Esophagus squamous epithelium (tissue), 5 donors: ENCODE data around the gene LRRIQ1. TPM values are rescaled to one million over a fixed set of nuclear protein-coding genes. Genes with fewer than 3 reads are reported as not detected.
A peak's percentile ranks its signal among the peaks of the same experiment; 100 is the strongest.

Experiments used
- DNase-seq: peaks from one replicate; lab custom pipeline; 2025; lab: John Stamatoyannopoulos, UW
- H3K27ac ChIP-seq, 4 donors: fragments of 200-600 bp; sonication (generic); one replicate each; pipeline ENCODE4 v1.5.1; 2016 to 2019; ENCODE audit warnings: mild to moderate bottlenecking in 1 of 4
- H3K27me3 ChIP-seq, 4 donors: fragments of 200-600 bp; sonication (generic); 1 replicate in 3 of 4; 2 replicates in 1 of 4; pipeline versions ENCODE4 v1.5.1 to v1.6.0; 2017 to 2021; ENCODE audit warnings: antibody characterized with exemption in 1 of 4
- H3K36me3 ChIP-seq, 3 donors: fragments of 200-600 bp; sonication (generic); one replicate each; pipeline ENCODE4 v1.5.1; 2016 to 2019
- H3K4me1 ChIP-seq, 3 donors: fragments of 200-600 bp; sonication (generic); one replicate each; pipeline ENCODE4 v1.5.1; 2017 to 2019
- H3K4me3 ChIP-seq, 4 donors: fragments of 200-600 bp; sonication (generic); 1 replicate in 3 of 4; 2 replicates in 1 of 4; pipeline ENCODE4 v1.5.1; 2016 to 2019; ENCODE audit warnings: mild to moderate bottlenecking in 2 of 4, moderate library complexity in 1 of 4
- H3K9me3 ChIP-seq, 3 donors: fragments of 200-600 bp; sonication (generic); one replicate each; pipeline ENCODE4 v1.5.1; 2016 to 2019
- POLR2A ChIP-seq, 4 donors: fragments of 450-650 bp; IDR thresholded peaks; one replicate each; pipeline ENCODE4 v1.6.1; 2017; ENCODE audit warnings: antibody characterized with exemption in 4 of 4, mild to moderate bottlenecking in 4 of 4, moderate library complexity in 3 of 4
- WGBS, 2 donors: methylation state at CpG; one replicate each; pipeline ENCODE4 v1.1.5; 2018; 5-methylcytosine and 5-hydroxymethylcytosine counted together
- intact Hi-C: fragments of 100-400 bp; cut with DNase I; formaldehyde crosslinking; loops from one replicate; pipeline ENCODE4 v1.15.0; 2022
- total RNA-seq, 4 donors: library from RNA; depleted of rRNA; stranded (reverse); fragments of >200 nt; gene quantifications; one replicate each; pipeline ENCODE4 v1.1.0, GENCODE V29; 2016
- TF ChIP-seq, protein P1 (sequence below), 6 experiments: fragments of 450-650 bp in 4 of 6; fragments of 200-600 bp in 2 of 6; sonication (generic) in 2 of 6; IDR thresholded peaks; one replicate each; pipeline ENCODE4 v1.5.1; 2016 to 2019; ENCODE audit warnings: antibody characterized with exemption in 6 of 6, mild to moderate bottlenecking in 4 of 6, moderate library complexity in 4 of 6
- donor health status: DM: yes; HTN: yes; CAD: no.

LRRIQ1 gene
- total RNA-seq, 4 donors from 2014 or later = 0.09 TPM; not detected in 3

DNA sequence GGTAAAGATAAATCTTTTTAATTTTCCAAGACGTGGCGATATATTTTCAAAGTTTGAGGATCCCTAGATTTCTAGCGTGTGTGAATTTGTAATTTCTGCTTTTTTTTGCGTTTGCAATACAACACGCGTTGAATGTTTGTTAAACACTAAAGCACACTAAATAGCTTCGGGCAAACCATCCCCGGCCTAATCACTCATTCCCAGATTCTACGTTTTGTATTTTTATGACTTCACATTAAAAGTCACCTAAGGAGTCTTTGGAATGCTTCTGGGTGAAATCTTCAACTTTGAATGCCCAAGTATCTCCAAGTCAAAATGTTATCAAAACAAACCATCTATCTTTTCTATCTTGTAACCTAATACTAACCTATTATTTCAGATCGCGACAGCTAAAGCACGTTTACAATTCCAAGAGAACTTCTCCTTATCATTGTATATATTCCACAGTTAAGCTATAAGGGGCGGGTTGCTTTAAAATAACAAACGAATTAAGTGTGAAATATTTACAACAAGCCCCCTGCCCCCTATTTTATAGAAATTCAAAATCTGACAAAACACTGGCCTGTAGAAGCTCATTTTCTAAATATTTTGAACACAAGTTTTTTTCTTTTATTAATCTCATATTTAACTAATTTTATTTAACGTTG is 245.0 kb downstream of the LRRIQ1 start:
- H3K27ac ChIP-seq = no peak overlapping the region
- intact Hi-C loops = no loop called here
- no peak for DNase-seq
- peaks cover 0 to 10% (median 9%) of the 10 kb centered on the region in 3 donors for H3K9me3 ChIP-seq
- peaks cover 14 to 21% (median 20%) of the 10 kb centered on the region in 3 donors for H3K4me1 ChIP-seq
- 7 to 10% methylated on average over 15 of the region's 15 CpGs for WGBS, 2 donors
- TF ChIP-seq POLR2A (IDR thresholded peaks at IDR 0.05) = no peak
- TF ChIP-seq, protein P1, sequence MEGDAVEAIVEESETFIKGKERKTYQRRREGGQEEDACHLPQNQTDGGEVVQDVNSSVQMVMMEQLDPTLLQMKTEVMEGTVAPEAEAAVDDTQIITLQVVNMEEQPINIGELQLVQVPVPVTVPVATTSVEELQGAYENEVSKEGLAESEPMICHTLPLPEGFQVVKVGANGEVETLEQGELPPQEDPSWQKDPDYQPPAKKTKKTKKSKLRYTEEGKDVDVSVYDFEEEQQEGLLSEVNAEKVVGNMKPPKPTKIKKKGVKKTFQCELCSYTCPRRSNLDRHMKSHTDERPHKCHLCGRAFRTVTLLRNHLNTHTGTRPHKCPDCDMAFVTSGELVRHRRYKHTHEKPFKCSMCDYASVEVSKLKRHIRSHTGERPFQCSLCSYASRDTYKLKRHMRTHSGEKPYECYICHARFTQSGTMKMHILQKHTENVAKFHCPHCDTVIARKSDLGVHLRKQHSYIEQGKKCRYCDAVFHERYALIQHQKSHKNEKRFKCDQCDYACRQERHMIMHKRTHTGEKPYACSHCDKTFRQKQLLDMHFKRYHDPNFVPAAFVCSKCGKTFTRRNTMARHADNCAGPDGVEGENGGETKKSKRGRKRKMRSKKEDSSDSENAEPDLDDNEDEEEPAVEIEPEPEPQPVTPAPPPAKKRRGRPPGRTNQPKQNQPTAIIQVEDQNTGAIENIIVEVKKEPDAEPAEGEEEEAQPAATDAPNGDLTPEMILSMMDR (IDR thresholded peaks at IDR 0.05) = no peak
- H3K36me3 ChIP-seq = no peaks in the 10 kb centered on the region
- H3K27me3 ChIP-seq = peaks cover 15 to 98% (median 33%) of the 10 kb centered on the region in 4 donors
- H3K4me3 ChIP-seq = peak overlapping the region; percentile 10 to 58 (median 42)

DNA sequence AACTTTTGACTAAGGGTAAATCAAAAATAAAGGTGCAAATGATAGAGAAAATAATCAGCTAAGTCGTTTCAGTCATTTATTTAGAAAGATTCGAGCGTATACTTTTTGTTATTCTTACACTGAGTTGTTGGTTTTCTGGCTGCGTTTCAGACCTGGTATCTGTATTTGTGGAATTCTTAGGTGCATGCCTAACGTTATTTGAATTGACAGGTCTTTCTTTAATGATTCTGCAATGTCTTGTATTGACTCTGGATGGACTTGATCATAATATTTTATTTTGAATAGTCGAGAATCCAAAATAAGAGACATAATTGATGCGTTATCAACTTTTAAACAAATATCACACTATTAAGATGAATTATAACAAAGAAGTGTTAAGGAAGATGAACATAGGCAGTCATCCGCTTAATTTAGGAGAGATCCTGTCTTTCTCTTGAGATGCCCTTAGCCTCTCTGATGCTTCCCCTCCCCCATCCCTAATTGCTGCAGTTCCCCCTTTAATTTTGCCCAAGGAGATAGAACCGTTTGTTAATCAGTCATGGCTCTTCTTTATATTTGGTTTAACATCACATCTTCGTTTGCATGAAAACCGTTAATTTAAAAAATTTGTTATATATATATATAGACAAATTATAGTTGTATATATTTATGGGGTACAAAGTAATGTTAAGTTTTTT is 245.6 kb downstream of the LRRIQ1 start:
- DNase-seq = no peak
- intact Hi-C loops = no loop called here
- TF ChIP-seq, protein P1 (IDR thresholded peaks at IDR 0.05) = no peak
- TF ChIP-seq POLR2A (IDR thresholded peaks at IDR 0.05) = no peak

DNA sequence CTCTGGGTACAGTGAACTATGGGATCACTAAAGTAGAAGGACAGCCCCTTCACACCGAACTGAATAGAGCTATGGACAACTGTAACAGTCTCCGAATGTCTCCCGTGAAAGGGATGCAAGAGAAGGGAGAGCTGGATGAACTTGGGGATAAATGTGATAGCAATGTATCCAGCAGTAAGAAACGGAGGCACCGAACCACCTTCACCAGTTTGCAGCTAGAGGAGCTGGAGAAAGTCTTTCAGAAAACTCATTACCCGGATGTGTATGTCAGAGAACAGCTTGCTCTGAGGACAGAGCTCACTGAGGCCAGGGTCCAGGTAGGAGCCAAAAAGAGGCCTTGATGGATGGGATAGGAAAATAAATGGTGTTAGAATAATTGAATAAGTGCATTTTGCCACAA is 247.4 kb downstream of the LRRIQ1 start:
- DNase-seq = no peak
- no peaks in the 10 kb centered on the region for H3K36me3 ChIP-seq
- H3K4me1 ChIP-seq = peaks cover 14 to 21% (median 20%) of the 10 kb centered on the region in 3 donors
- H3K9me3 ChIP-seq = peaks cover 0 to 9% (median 5%) of the 10 kb centered on the region in 3 donors
- no peak overlapping the region for H3K4me3 ChIP-seq
- no peak for TF ChIP-seq POLR2A (IDR thresholded peaks at IDR 0.05)
- TF ChIP-seq, protein P1 (IDR thresholded peaks at IDR 0.05) = no peak
- 55 to 70% methylated on average over 6 of the region's 6 CpGs for WGBS, 2 donors
- H3K27ac ChIP-seq = no peak overlapping the region
- intact Hi-C loops = no loop called here
- H3K27me3 ChIP-seq = peaks cover 12 to 84% (median 27%) of the 10 kb centered on the region in 4 donors

More for the DNA sequence above, 245.6 kb downstream of the LRRIQ1 start:
- 12 to 13% methylated on average over 11 of the region's 11 CpGs for WGBS, 2 donors
- Histone ChIP-seq H3K9me3 (peaks cover 0 to 10% (median 9%) of the 10 kb centered on the region in 3 donors), H3K36me3 (no peaks in the 10 kb centered on the region), H3K27ac (no peak overlapping the region), H3K4me1 (peaks cover 14 to 21% (median 20%) of the 10 kb centered on the region in 3 donors), H3K4me3 (no peak overlapping the region), H3K27me3 (peaks cover 15 to 97% (median 33%) of the 10 kb centered on the region in 4 donors)

Other genes starting within 250 kb of the LRRIQ1 start
- 10 to 100 TPM in 2 of 4 donors, 1 to 10 TPM in 2; 5.6 to 18.7 (median 10.8) TPM for gene SLC6A15, start 123.6 kb upstream of the LRRIQ1 start, total RNA-seq
- not detected for gene TSPAN19, start 74 bp upstream of the LRRIQ1 start, total RNA-seq
- not detected for gene ALX1, start 243.9 kb downstream of the LRRIQ1 start, total RNA-seq